ENCODE results near the gene GNAS. TPM values are rescaled to one million over a fixed set of nuclear protein-coding genes. Genes with fewer than 3 reads are reported as not detected.

GNAS gene
- total RNA-seq, 8 experiments from 2014 or later: 567 to 1,051 (median 853) TPM

Other genes starting within 250 kb of the GNAS start
- gene STX16, start 201.4 kb upstream of the GNAS start, total RNA-seq: 10 to 100 TPM; 17.5 to 86.6 (median 30.4) TPM
- gene NPEPL1, start 159.9 kb upstream of the GNAS start, total RNA-seq: 10 to 100 TPM in 5 of 8 experiments, 1 to 10 TPM in 3; 5.4 to 31.1 (median 14.0) TPM
- gene GNAS-AS1, start 1.8 kb upstream of the GNAS start, total RNA-seq: 1 to 10 TPM in 5 of 8 experiments, under 1 TPM in 3; 0.50 to 5.0 (median 2.3) TPM
- 100 to 1,000 TPM in 2 of 8 experiments, 10 to 100 TPM in 6; 31.0 to 126 (median 65.7) TPM for gene NELFCD, start 128.5 kb downstream of the GNAS start, total RNA-seq
- 100 to 1,000 TPM in 1 of 8 experiments, 10 to 100 TPM in 2, 1 to 10 TPM in 3, under 1 TPM in 2; 0.71 to 114 (median 3.3) TPM for gene CTSZ, start 154.5 kb downstream of the GNAS start, total RNA-seq
- gene TUBB1, start 166.7 kb downstream of the GNAS start, total RNA-seq: 1 to 10 TPM in 2 of 8 experiments, under 1 TPM in 6; 0.57 to 3.4 (median 0.79) TPM
- gene ATP5F1E, start 179.6 kb downstream of the GNAS start, total RNA-seq: 10 to 100 TPM; 34.5 to 94.0 (median 69.8) TPM
- gene PRELID3B, start 190.1 kb downstream of the GNAS start, total RNA-seq: 10 to 100 TPM; 40.1 to 81.9 (median 63.3) TPM

Measured in motor neuron (in vitro differentiated cells).